GM18867 (cell line): ENCODE data around the gene HSPB7.
"Not testable (repeated sequence)": the region's sequence is repeated elsewhere in the genome, so short reads cannot be mapped to it uniquely, and the experiment has no call there.

Experiments
- ATAC-seq: cut with Tn5 transposase; IDR thresholded peaks from one replicate; pipeline ENCODE4 v1.9.1; 2021; ENCODE audit warnings: mild to moderate bottlenecking, moderate library complexity; ENCODE audit not compliant: unreplicated experiment

HSPB7 gene

GRCh38 chr1:16023050-16023653, 5.3 kb upstream of the HSPB7 start:
- no peak for ATAC-seq

DNA sequence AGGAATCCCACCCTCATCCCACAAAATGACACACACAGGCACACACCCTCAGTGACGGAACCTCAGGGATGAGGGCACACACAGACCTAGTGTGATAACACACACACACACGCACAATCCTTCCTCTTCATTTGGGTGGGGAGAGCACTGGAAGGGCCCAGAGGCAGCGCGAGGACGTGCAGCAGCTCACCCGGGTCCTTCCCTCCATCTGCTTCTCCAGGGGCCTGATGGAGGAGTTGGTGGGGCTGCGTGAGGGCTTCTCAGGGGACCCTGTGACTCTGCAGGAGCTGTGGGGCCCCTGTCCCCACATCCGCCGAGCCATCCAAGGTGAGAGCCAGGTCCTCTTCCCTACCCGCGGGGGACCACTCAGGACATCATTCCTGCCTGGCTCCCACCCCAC, 4.5 kb upstream of the HSPB7 start:
- ATAC-seq = no peak

DNA sequence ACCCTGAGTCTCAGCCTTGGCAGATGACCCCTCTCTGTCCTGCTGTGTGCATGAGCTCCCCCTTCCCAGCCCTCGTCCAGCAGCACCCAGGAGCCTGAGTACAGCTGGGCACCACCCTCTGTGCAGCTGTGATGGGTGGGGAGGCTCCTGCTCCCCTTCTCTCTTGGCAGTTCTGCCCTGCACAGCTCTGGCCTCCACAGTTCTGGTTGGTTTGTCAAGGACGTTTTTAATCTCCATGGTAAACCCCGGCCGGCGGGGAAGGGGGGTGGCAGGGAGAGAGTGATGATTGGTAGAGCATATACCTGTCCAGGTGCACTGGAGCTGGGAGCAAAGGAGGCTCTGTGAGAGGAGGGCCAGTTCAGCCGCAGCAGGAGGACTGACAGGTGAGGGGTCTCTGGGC, 3.8 kb upstream of the HSPB7 start, which contains the start of gene CLCNKA:
CLCNKA (plus strand) TSS at position 356 of the 400 bp plus-strand sequence. CDS start 584 bp downstream, outside the sequence.
- no peak for ATAC-seq

GRCh38 chr1:16020878-16021277, 3.0 kb upstream of the HSPB7 start:
- not testable (repeated sequence) for ATAC-seq

DNA sequence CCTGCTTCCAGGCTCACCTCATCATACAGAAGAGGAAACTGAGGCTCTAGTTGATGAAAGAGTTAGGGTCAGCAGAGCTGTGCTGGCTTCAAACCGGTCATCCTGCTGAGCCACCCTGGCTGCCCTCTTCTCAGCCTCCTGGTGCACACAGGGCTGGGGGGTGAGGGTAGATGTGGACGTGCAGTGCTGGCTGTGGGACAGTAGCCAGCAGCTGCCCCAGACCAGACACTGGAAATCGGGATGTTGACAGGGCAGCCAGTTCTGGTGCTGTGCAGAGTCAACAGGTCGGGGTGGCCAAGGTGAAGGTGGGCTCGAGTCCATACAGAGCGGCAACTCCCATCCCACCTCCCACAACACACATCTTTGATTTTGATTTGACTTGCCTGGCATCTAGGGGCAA, 2.5 kb upstream of the HSPB7 start:
- no peak for ATAC-seq

DNA sequence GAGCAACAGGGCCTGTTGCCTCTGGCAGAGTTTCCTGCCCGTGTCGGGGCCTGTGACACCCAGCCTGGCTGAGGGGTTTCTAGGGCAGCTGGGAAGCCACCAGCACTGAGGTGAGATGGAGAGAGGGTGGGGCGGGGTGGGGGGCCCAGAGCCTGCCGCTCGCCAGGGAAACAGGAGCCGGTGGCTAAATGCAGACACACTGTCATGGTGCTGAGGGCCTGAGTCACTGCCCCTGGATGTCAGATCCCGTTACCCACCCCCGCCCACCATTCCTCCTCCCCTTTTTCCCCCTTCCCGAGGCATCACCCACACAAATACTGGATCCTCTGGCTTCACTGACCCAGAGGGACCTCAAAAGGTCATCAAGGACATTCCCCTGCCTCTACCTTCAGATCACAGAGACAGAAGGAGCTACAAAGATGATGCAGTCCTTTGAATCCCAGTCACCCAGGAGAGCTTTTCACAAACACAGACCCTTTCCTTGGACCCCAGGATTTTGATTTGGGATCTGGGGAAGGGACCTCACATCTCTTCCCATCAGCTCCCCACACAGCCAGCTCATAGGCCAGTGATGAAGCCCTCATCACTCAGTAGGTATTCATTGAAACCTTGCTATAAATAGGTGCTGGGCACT, 1.9 kb upstream of the HSPB7 start:
- ATAC-seq = no peak

DNA sequence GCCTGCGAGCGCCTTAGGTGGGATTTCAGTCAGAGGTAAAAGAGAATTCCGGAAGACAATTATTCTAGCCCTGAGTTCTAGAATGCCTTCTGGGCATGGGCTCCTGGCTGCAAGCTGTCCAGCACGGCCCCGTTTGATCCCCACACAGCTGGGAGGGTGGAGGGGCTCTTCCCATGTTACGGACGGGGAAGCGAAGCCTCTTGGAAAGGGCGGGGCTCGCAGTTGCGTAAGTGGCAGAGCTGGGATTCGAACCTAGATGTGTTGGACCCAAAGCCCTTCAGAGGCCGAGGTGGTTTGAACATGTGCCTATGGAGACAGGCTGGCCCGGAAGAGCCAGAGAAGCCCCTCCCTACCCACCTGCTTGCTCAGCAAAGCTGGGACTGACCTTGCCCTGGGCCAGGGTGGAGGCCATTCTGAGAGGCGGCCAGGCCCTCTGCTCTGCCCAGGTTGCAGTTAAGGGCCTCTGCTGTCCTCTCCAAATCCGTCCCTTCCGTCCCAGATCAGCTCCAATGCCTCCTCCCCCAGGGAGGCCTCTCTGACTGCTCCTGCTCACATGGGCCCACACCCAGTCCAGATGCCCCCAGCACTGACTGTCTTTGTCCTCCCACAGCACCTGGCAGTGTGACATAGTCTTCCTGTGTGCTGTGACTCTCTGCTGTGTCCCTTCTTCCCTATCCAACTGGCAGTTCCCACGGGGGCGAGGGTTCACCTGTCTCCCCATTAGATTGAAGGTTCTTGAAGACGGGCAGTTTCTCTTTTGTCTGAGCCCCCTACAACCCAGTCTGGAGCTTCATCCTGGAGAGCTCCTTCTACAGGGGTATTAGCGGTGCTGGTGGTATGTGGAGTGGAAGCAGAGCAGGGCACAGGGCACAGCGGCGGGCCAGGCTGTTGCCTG, 1.2 kb upstream of the HSPB7 start:
- ATAC-seq = no peak

GRCh38 chr1:16018308-16018707, 465 bp upstream of the HSPB7 start:
- no peak for ATAC-seq

GRCh38 chr1:16017076-16017460, 775 bp downstream of the HSPB7 start:
- no peak for ATAC-seq

DNA sequence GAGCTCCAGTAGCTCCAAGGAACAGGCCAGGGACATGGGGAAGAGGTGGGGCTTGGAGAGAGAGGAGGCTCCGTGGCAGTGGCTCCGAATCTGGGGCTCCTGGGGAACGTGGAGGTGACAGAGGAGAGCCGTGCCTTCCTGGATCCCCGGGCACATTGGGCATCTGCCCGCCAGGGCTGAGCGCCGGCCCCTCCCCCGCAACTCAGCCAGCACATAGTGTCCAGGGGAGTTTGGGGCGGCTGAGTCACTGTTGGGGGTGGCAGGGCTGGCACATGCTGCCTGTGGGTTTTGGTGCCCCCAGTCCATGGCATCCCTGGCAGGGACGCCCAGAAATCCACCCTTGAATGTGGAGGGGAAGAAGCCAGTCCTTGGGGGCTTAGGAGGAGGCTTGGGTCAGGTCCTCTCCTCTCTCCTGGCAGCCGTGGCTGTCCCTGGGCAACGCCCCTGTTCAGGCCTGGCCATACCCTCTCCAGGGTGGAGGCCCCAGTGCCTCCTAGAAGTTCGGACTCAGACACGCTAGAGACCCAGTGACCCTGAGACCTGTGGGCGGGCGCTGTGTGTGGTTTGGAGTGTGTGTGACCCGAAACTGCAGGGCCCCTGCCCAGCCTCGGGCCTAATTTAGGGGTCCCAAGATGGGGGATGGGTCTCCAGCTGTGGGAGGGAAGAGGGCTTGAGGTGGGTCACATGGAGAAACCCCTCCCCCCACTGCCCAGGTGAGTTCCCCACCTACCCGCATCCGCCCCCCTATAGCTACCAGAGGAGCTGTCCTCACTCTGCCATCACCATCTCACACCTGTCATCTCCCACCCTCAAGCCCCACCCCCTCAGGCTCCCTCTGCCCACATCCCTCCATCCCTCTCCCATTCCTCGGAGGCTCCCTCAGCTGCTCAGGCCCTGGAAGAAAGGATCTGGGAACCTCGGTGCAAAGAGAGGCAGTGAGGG, 1.6 kb downstream of the HSPB7 start:
- no peak for ATAC-seq

GRCh38 chr1:16015491-16015890, 2.4 kb downstream of the HSPB7 start:
- ATAC-seq = no peak

- no peak for ATAC-seq
Observed at GRCh38 chr1:16014509-16015482, 3.0 kb downstream of the HSPB7 start.

GRCh38 chr1:16013908-16014258, 4.0 kb downstream of the HSPB7 start:
- ATAC-seq = no peak

- no peak for ATAC-seq
Observed at GRCh38 chr1:16013220-16013907, 4.5 kb downstream of the HSPB7 start.

DNA sequence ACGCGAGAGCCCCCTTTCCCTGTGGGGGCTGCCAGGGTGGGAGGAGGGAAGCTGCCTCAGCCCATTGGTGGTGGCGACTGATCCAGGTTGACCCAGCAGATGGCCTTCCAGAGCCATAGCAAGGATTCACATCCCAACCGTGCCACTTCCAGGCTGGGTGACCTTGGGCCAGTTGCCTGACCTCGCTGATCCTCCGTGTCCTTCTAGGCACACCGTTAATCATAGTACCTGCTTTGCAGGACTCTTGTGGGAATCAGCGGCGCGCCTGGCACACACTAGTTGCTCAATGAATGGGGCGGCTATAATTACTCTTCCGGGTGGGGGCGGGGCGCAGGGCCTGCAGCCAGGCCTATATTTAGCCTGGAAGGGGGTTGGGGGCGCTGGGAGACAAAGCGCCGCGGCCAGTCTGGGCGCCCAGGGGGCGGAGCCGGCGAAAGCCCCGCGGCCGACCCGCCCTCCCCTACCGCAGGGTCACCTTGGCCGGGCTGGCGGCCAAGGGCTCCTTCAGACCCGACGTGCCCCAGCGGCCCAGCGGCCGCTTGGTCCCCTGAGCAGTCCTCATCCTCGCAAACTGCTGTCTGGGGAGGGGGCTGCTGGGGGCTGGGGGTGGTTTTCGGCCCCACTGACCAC, 5.1 kb downstream of the HSPB7 start:
- no peak for ATAC-seq

GRCh38 chr1:16011936-16012589, 5.8 kb downstream of the HSPB7 start:
- no peak for ATAC-seq

GRCh38 chr1:16010837-16011236, 7.0 kb downstream of the HSPB7 start:
- no peak for ATAC-seq

- ATAC-seq = no peak
Observed at GRCh38 chr1:16009678-16010077, 8.2 kb downstream of the HSPB7 start.
